Measurements from ENCODE around the gene SEZ6.

The SEZ6 gene

GRCh38 chr17:28970879-28971278 lies 35.0 kb downstream of the SEZ6 start:
- no peak for DNase-seq

DNA sequence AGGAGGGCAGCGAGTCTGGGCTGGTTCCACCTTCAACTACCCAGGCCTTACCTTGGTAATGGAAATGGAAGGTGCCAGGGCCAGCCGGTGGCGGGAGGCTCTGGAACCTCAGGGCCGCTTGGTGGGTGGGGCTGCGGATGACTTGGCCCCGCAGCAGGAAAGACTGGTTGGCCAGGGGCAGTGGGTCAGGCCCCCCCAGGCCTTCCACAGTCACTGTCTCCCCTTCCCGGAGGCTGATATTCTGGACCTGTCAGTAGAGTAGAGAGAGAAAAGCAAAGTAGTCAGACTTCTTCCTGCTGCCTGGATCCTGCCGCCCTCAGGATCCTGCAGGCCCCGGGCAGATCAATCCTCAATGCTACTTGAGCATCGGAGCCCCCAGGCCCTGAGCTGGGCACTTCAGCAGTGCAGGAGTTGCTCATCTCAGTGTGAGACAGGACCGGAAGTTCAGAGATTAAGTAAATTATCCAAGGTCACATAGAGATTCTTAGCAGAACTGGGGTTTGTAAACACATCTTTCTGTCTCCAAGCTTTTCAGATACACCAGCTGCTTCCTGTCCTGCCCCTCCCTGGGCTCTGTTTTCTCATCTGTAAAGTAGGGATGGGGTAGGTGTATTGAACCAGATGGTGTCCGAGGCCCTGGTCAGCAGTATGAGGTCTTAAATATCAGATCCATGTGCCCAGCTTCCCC lies 36.0 kb downstream of the SEZ6 start:
- DNase-seq: no peak

GRCh38 chr17:28968914-28969295 lies 36.9 kb downstream of the SEZ6 start:
- no peak for DNase-seq

DNA sequence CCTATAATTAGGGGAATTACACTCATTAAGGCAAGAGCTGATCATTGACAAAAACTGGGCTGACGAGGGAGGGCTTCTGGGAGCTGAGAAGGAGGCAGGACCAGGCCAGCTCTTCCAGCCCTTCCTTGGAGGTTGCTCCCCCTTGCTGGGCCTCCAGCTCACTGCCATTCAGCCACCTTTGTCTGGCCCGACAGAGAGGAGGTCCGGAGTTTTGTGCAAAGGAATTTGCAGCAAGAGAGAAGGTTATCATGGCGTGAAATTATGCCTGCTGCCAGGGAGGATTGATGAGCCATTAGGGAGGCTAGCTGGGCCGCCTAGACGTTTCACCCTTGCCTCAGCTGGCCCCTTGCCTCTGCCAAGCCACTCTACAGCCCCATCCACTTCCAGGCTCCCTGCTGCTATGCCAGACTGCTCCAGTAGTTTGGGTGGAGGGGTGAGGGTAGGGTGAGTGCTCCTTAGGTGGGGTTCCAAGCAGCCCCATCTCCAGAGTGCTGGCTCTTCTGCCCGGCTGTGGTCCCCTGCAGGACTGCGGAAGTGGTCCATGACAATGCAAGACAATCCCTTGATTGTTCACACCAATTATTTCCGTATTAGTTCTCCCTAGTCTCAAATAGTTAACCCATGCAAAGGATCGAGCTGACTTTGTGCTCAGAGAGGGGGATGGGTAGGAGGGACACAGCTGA lies 37.5 kb downstream of the SEZ6 start:
- no peak for DNase-seq

- DNase-seq: no peak
These were observed 38.4 kb downstream of the SEZ6 start for GRCh38 chr17:28967221-28968135.

DNA sequence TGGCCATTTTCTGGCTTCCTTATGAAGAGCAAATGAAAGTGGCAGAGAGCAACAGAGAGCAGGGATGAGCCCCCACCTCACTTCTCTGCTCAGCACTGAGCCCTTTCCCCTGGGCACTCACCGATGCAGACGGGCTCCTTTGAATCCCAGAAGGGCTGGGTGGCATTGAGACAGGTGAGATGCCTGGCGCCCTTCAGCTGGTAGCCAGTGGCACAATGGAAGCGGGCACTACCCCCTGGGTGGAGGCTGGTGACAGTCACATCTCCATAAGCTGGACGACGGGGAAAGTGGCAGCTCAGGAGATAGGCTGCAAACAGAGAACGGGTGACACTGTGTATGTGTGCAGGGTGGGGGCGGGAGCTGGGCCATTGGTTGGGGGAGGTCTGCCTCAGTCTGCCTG lies 42.0 kb downstream of the SEZ6 start:
- no peak for DNase-seq

- no peak for DNase-seq
These were observed 42.7 kb downstream of the SEZ6 start for GRCh38 chr17:28963055-28963611.

- no peak for DNase-seq
These were observed 44.4 kb downstream of the SEZ6 start for GRCh38 chr17:28961391-28961790.

GRCh38 chr17:28960256-28961061 lies 45.4 kb downstream of the SEZ6 start:
- no peak for DNase-seq

- no peak for DNase-seq
These were observed 46.4 kb downstream of the SEZ6 start for GRCh38 chr17:28959471-28959871.

GRCh38 chr17:28958820-28959455 lies 46.9 kb downstream of the SEZ6 start:
- no peak for DNase-seq

DNA sequence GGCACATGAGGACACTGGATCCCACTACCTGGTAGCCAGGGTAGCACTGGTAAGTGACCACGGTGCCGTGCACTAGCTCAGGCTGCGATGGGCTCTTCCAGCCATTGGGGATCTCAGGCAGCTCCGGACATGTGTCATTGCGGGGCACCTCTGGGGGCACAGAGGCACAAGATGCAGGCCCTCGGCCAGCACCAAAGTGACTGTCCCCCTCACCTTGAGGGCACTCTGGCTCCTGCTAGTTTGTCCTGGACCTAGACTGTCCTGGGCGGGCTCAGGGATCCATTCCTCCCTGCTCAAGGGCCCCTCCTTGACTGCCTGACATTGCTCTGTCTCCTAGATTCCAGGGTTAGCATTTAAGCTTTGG lies 47.9 kb downstream of the SEZ6 start:
- DNase-seq: no peak

GRCh38 chr17:28957277-28957991 lies 48.4 kb downstream of the SEZ6 start:
- DNase-seq: no peak

DNA sequence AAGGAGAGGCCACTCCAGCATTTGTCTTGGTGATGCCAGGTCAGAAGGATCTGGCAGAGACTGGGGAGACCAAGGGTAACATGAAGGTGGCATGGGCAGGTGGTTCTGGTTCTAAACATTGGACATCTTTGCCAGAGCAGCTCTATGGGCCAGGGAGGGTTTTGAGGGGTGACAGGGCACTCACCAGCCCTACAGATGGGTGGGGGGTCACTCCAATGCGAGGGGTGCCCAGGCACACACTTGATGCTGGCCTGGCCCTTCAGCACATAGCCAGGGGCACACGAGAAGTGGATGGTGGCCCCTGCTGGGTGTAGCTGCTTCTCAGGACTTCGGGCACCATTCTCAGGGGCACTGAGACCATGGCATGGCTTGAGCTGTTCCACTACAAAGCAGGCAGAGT lies 49.0 kb downstream of the SEZ6 start:
- no peak for DNase-seq

GRCh38 chr17:28956112-28956511 lies 49.7 kb downstream of the SEZ6 start:
- no peak for DNase-seq

GRCh38 chr17:28955408-28955807 lies 50.4 kb downstream of the SEZ6 start:
- DNase-seq: no peak

GRCh38 chr17:28954886-28955285 lies 50.9 kb downstream of the SEZ6 start:
- DNase-seq: no peak

- peak; percentile 62 to 64 for DNase-seq
These were observed 52.3 kb downstream of the SEZ6 start for GRCh38 chr17:28953444-28954118.

GRCh38 chr17:28951991-28952975 lies 53.5 kb downstream of the SEZ6 start:
- peak; percentile 94 for DNase-seq

All from activated T-cell treated with anti-CD3 and anti-CD28 coated beads, Interleukin-2, amount 50 U/mL, for 48 hours (primary cell).